ENCODE measurements around the gene ATAD3B.
"Not testable (repeated sequence)": the region's sequence is repeated elsewhere in the genome, so short reads cannot be mapped to it uniquely, and the experiment has no call there.

Gene ATAD3B

GRCh38 chr1:1434131-1434823 lies 37.3 kb upstream of the ATAD3B start:
- peak; percentile 88 for DNase-seq

- no peak for DNase-seq
Observed at GRCh38 chr1:1434824-1435105, 36.8 kb upstream of the ATAD3B start.

GRCh38 chr1:1435106-1435903 lies 36.3 kb upstream of the ATAD3B start, which contains the start of gene VWA1:
Gene VWA1, plus strand, starts transcription at chr1:1435690. Its CDS starts 59 bp downstream, at chr1:1435749.
- DNase-seq = peak; percentile 87

GRCh38 chr1:1435911-1436629 lies 35.5 kb upstream of the ATAD3B start:
- DNase-seq = no peak

- DNase-seq = no peak
Observed at GRCh38 chr1:1436630-1437032, 34.9 kb upstream of the ATAD3B start.

GRCh38 chr1:1437033-1437903 lies 34.3 kb upstream of the ATAD3B start:
- DNase-seq = no peak

- DNase-seq = no peak
Observed at GRCh38 chr1:1437904-1438376, 33.6 kb upstream of the ATAD3B start.

GRCh38 chr1:1438531-1439381 lies 32.8 kb upstream of the ATAD3B start:
- no peak for DNase-seq

GRCh38 chr1:1439546-1440261 lies 31.9 kb upstream of the ATAD3B start:
- no peak for DNase-seq

- no peak for DNase-seq
Observed at GRCh38 chr1:1440262-1441001, 31.1 kb upstream of the ATAD3B start.

GRCh38 chr1:1441002-1441888 lies 30.3 kb upstream of the ATAD3B start:
- peak; percentile 73 for DNase-seq

- no peak for DNase-seq
Observed at GRCh38 chr1:1442069-1442770, 29.3 kb upstream of the ATAD3B start.

- not testable (repeated sequence) for DNase-seq
Observed at GRCh38 chr1:1446631-1447030, 24.9 kb upstream of the ATAD3B start.

GRCh38 chr1:1449099-1449739 lies 22.3 kb upstream of the ATAD3B start, which contains the start of gene ATAD3C:
Gene ATAD3C, plus strand, starts transcription at chr1:1449689. Its CDS starts 995 bp downstream, at chr1:1450684.
- no peak for DNase-seq

- not testable (repeated sequence) for DNase-seq
Observed at GRCh38 chr1:1450616-1451015, 20.9 kb upstream of the ATAD3B start.

- DNase-seq = no peak
Observed at GRCh38 chr1:1451696-1452364, 19.7 kb upstream of the ATAD3B start.

GRCh38 chr1:1452365-1452739 lies 19.2 kb upstream of the ATAD3B start:
- not testable (repeated sequence) for DNase-seq
